SK-N-SH (cell line): Measurements from ENCODE around the gene USP47. TPM values are rescaled to one million over a fixed set of nuclear protein-coding genes. Genes with fewer than 3 reads are reported as not detected.

Experiments
- CTCF ChIA-PET: fragments of 300-600, 350-600 bp; formaldehyde crosslinking; extraction: SDS; loops from one replicate; lab custom pipeline; 2021; lab: Yijun Ruan, JAX
- POLR2A ChIA-PET: fragments of 350-600 bp; sonication (Branson Sonifier 250); formaldehyde crosslinking; extraction: SDS; loops from one replicate; lab custom pipeline; 2020; ENCODE audit warnings: antibody characterized with exemption, inconsistent platforms; lab: Yijun Ruan, JAX
- DNase-seq: peaks from one replicate; pipeline ENCODE4 v3.0.0; 2012
- H2AFZ ChIP-seq: fragments of 200-600 bp; sonication (generic); 2 replicates; pipeline ENCODE4 v1.8.1; 2016; ENCODE audit warnings: antibody characterized with exemption, mild to moderate bottlenecking, low read depth
- H3F3A ChIP-seq: fragments of 200-600 bp; sonication (generic); replicated peaks from 2 replicates; pipeline ENCODE3; 2016; ENCODE audit warnings: antibody characterized with exemption, mild to moderate bottlenecking; ENCODE audit not compliant: insufficient read depth
- H3K27ac ChIP-seq, 2 experiments: fragments of 200-500 bp in 1 of 2; fragments of 200-600 bp in 1 of 2; sonication (Bioruptor generic) in 1 of 2; sonication (generic), shearing (Covaris generic) in 1 of 2; 2 replicates each; pipeline versions ENCODE4 v1.5.1 to v1.6.1; 2014 to 2016; ENCODE audit warnings: low read depth in 2 of 2, inconsistent platforms in 1 of 2, low read length in 1 of 2, mild to moderate bottlenecking in 1 of 2, mixed read lengths in 1 of 2
- H3K27me3 ChIP-seq: fragments of 200-600 bp; sonication (generic), shearing (Covaris generic); 2 replicates; pipeline ENCODE4 v1.6.1; 2016; ENCODE audit warnings: mixed run types; ENCODE audit not compliant: insufficient read depth
- H3K36me3 ChIP-seq, 2 experiments: fragments of 200-500 bp in 1 of 2; fragments of 200-600 bp in 1 of 2; sonication (Bioruptor generic) in 1 of 2; sonication (generic) in 1 of 2; replicated peaks in 1 of 2; 2 replicates each; pipeline versions ENCODE3 to v1.5.1; 2014 to 2016; ENCODE audit warnings: low read length in 1 of 2, mild to moderate bottlenecking in 1 of 2; ENCODE audit not compliant: insufficient read depth in 2 of 2, control insufficient read depth in 1 of 2
- H3K4me1 ChIP-seq, 2 experiments: fragments of 200-500 bp in 1 of 2; fragments of 200-600 bp in 1 of 2; sonication (Bioruptor generic) in 1 of 2; sonication (generic), shearing (Covaris generic) in 1 of 2; 2 replicates each; pipeline versions ENCODE4 v1.5.1 to v1.6.1; 2014 to 2016; ENCODE audit warnings: low read depth in 1 of 2, low read length in 1 of 2, mixed run types in 1 of 2; ENCODE audit not compliant: insufficient read depth in 2 of 2, control insufficient read depth in 1 of 2
- H3K4me2 ChIP-seq: fragments of 200-600 bp; sonication (generic), shearing (Covaris generic); 2 replicates; pipeline ENCODE4 v1.6.1; 2017; ENCODE audit warnings: mixed run types
- H3K4me3 ChIP-seq, 2 experiments: fragments of 200-500 bp in 1 of 2; fragments of 200-600 bp in 1 of 2; sonication (Bioruptor generic) in 1 of 2; sonication (generic), shearing (Covaris generic) in 1 of 2; 2 replicates each; pipeline versions ENCODE4 v1.5.1 to v1.8.1; 2014 to 2016; ENCODE audit warnings: low read depth in 2 of 2, inconsistent platforms in 1 of 2, low read length in 1 of 2, mild to moderate bottlenecking in 1 of 2, mixed read lengths in 1 of 2, moderate library complexity in 1 of 2
- H3K79me2 ChIP-seq: fragments of 200-600 bp; sonication (generic); 2 replicates; pipeline ENCODE4 v1.8.1; 2017; ENCODE audit warnings: mild to moderate bottlenecking; ENCODE audit not compliant: insufficient read depth
- H3K9ac ChIP-seq: fragments of 200-600 bp; sonication (generic); 2 replicates; pipeline ENCODE4 v1.6.1; 2017; ENCODE audit warnings: mixed run types
- H3K9me2 ChIP-seq: fragments of 200-600 bp; sonication (generic); 2 replicates; pipeline ENCODE4 v1.6.1; 2017; ENCODE audit warnings: mixed run types
- H3K9me3 ChIP-seq: fragments of 200-600 bp; sonication (generic); 2 replicates; pipeline ENCODE4 v1.6.1; 2017; ENCODE audit warnings: mixed run types, mild to moderate bottlenecking, moderate library complexity
- H4K20me1 ChIP-seq: fragments of 200-600 bp; sonication (generic); 2 replicates; pipeline ENCODE4 v1.6.1; 2017; ENCODE audit warnings: mild to moderate bottlenecking, mixed run types; ENCODE audit not compliant: insufficient read depth
- CHD2 ChIP-seq: fragments of 150-350 bp; IDR thresholded peaks from 2 replicates; pipeline ENCODE4 v1.6.1; 2018; ENCODE audit warnings: low read length; ENCODE audit not compliant: partially characterized antibody
- ELF1 ChIP-seq: IDR thresholded peaks from 2 replicates; pipeline ENCODE4 v1.4.0; 2012
- EP300 ChIP-seq, 2 experiments: IDR thresholded peaks; 2 replicates each; pipeline versions ENCODE4 v1.4.0 to v1.6.1; 2012; ENCODE audit warnings: borderline replicate concordance in 1 of 2, low read depth in 1 of 2, low read length in 1 of 2
- EZH2phosphoT487 ChIP-seq: fragments of 200-600 bp; sonication (generic); IDR thresholded peaks from 2 replicates; pipeline ENCODE4 v1.6.1; 2017; ENCODE audit warnings: low read depth, mixed run types, mild to moderate bottlenecking, antibody characterized with exemption, moderate library complexity, borderline replicate concordance
- FOSL2 ChIP-seq: IDR thresholded peaks from 2 replicates; pipeline ENCODE4 v1.4.0; 2012; ENCODE audit warnings: low read depth, mild to moderate bottlenecking, moderate library complexity, borderline replicate concordance
- FOXJ3 ChIP-seq: sonication (generic); formaldehyde crosslinking; IDR thresholded peaks from 2 replicates; pipeline ENCODE4 v1.5.1; 2020; ENCODE audit warnings: mild to moderate bottlenecking, missing genetic modification reagents
- JUND ChIP-seq: IDR thresholded peaks from 2 replicates; pipeline ENCODE4 v1.4.0; 2012
- MEF2A ChIP-seq: IDR thresholded peaks from 2 replicates; pipeline ENCODE4 v1.4.0; 2012; ENCODE audit warnings: low read depth, borderline replicate concordance
- NFIC ChIP-seq: IDR thresholded peaks from 2 replicates; pipeline ENCODE4 v1.4.0; 2012; ENCODE audit warnings: borderline replicate concordance
- NRF1 ChIP-seq: IDR thresholded peaks from 2 replicates; pipeline ENCODE4 v1.6.1; 2012; ENCODE audit warnings: low read depth, mild to moderate bottlenecking, low read length
- RAD21 ChIP-seq: IDR thresholded peaks from 2 replicates; pipeline ENCODE4 v1.6.1; 2012; ENCODE audit warnings: mild to moderate bottlenecking, low read length
- RCOR1 ChIP-seq: fragments of 150-350 bp; IDR thresholded peaks from 2 replicates; pipeline ENCODE4 v1.6.1; 2017; ENCODE audit warnings: antibody characterized with exemption, low read length
- RFX5 ChIP-seq: IDR thresholded peaks from 2 replicates; pipeline ENCODE4 v1.6.1; 2012; ENCODE audit warnings: mild to moderate bottlenecking, improper control_type of control experiment, low read length
- SIN3A ChIP-seq: IDR thresholded peaks from 2 replicates; pipeline ENCODE4 v1.6.1; 2012; ENCODE audit warnings: low read depth, mild to moderate bottlenecking, low read length, moderate library complexity, borderline replicate concordance
- TAF1 ChIP-seq: IDR thresholded peaks from 2 replicates; pipeline ENCODE4 v1.6.1; 2012; ENCODE audit warnings: low read depth, mild to moderate bottlenecking, low read length, moderate library complexity, borderline replicate concordance
- WGBS: methylation state at CpG from one replicate; pipeline ENCODE4 v1.1.6; 2017; ENCODE audit warnings: low lambda C conversion rate; 5-methylcytosine and 5-hydroxymethylcytosine counted together
- polyA plus RNA-seq, 3 experiments: library from polyadenylated mRNA; depleted of rRNA; stranded (reverse); fragments of >200 nt; gene quantifications; 2 replicates each; pipeline ENCODE4 v1.2.3, GENCODE V29; 2012
- TF ChIP-seq, protein P1 (sequence below): IDR thresholded peaks from 2 replicates; pipeline ENCODE4 v1.4.0; 2012; ENCODE audit warnings: low read depth, borderline replicate concordance
- TF ChIP-seq, protein P2 (sequence below): fragments of 200-600 bp; sonication (generic); IDR thresholded peaks from 2 replicates; pipeline ENCODE4 v1.6.1; 2017; ENCODE audit warnings: antibody characterized with exemption, mild to moderate bottlenecking, moderate library complexity

USP47 gene
- polyA plus RNA-seq, 1 of the 3 experiments (the other 2 are of a cell fraction): 10.3 TPM

DNA sequence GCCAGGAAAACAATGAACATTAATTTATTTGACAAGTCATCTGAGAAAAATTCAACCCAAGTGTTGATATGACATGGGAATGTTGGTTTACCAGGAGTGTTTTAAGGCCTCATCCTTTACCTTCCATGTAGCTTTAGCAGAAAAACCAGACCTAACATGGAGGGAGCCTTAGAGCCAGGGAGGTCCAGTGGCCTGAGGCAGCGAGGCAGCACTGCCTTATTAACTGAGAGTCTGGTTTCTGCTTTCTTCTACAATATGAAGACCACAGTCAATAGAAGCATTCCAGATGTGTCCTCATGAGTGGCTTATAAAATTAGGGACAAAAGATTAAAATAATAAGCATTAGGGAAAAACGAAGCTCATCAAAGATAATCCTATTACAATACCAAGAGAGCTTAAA is 105.1 kb downstream of the USP47 start:
- H3K36me3 ChIP-seq: peaks cover 79 to 83% of the 10 kb centered on the region in 2 experiments
- 78% methylated on average over 2 of the region's 2 CpGs for WGBS
- H3K27ac ChIP-seq: peak overlapping the region; percentile 60 to 65
- no peak overlapping the region for H2AFZ ChIP-seq
- no peak overlapping the region for H3K4me3 ChIP-seq
- no peak overlapping the region for H3K4me2 ChIP-seq
- peak in 1 of 2 experiments; percentile 18; a peak in 1 of 4 replicates for TF ChIP-seq EP300 (IDR thresholded peaks at IDR 0.05; ENCODE audit: borderline replicate concordance in 1 of 2, low read depth in 1 of 2, low read length in 1 of 2)
- TF ChIP-seq JUND: no peak
- no peak for TF ChIP-seq ELF1
- TF ChIP-seq, all 33 proteins: peak for 1
- Histone ChIP-seq H3K9me3 (no peaks in the 10 kb centered on the region), H3F3A (peaks cover 12% of the 10 kb centered on the region), H3K79me2 (no peaks in the 10 kb centered on the region), H3K9me2 (no peaks in the 10 kb centered on the region), H3K27me3 (no peaks in the 10 kb centered on the region), H3K4me1 (peaks cover 5 to 13% of the 10 kb centered on the region in 2 experiments), H3K9ac (no peak overlapping the region), H4K20me1 (no peaks in the 10 kb centered on the region)
- POLR2A ChIA-PET: no interaction called here
- CTCF ChIA-PET: interaction anchor here (0.6 to 3.0 kb wide), 10 partner anchors 9 to 342 kb away, joined by 3 to 16 read pairs (median 4); no protein-coding TSS in a partner anchor
- no peak for DNase-seq

DNA sequence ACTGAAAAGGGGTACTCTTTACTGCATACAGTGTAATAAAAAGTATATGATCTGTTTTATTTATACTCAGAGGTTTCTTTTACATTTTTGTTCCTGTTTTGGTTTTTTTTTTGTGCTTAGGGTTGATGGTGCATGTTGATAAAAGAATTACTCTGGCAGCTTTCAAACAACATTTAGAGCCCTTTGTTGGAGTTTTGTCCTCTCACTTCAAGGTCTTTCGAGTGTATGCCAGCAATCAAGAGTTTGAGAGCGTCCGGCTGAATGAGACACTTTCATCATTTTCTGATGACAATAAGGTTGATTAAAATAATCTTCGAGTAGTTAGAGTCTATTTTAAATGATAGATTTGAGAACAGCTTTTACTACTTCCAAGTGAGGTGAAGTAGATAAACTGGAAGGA is 106.1 kb downstream of the USP47 start:
- H3K79me2 ChIP-seq: no peaks in the 10 kb centered on the region
- no peaks in the 10 kb centered on the region for H3K27me3 ChIP-seq
- H3K9me2 ChIP-seq: no peaks in the 10 kb centered on the region
- H3K27ac ChIP-seq: peak overlapping the region in 1 of 2 experiments; percentile 34; a peak in 2 of 4 replicates
- peaks cover 78 to 80% of the 10 kb centered on the region in 2 experiments for H3K36me3 ChIP-seq
- no peak overlapping the region for H3K4me3 ChIP-seq
- CTCF ChIA-PET: interaction anchor here (0.7 to 3.0 kb wide), 9 partner anchors 13 to 99 kb away, joined by 3 to 16 read pairs (median 4); no protein-coding TSS in a partner anchor
- H3K4me2 ChIP-seq: no peak overlapping the region
- peaks cover 6% of the 10 kb centered on the region for H3F3A ChIP-seq
- no peak overlapping the region for H2AFZ ChIP-seq
- H3K9ac ChIP-seq: no peak overlapping the region
- no peaks in the 10 kb centered on the region for H3K9me3 ChIP-seq
- peaks cover 5 to 13% of the 10 kb centered on the region in 2 experiments for H3K4me1 ChIP-seq
- DNase-seq: no peak
- POLR2A ChIA-PET: no interaction called here
- 92% methylated on average over 4 of the region's 4 CpGs for WGBS
- H4K20me1 ChIP-seq: no peaks in the 10 kb centered on the region
- TF ChIP-seq FOXJ3 (CRISPR knock-in tag) (no peak), JUND (no peak), NRF1 (no peak), FOSL2 (no peak)

DNA sequence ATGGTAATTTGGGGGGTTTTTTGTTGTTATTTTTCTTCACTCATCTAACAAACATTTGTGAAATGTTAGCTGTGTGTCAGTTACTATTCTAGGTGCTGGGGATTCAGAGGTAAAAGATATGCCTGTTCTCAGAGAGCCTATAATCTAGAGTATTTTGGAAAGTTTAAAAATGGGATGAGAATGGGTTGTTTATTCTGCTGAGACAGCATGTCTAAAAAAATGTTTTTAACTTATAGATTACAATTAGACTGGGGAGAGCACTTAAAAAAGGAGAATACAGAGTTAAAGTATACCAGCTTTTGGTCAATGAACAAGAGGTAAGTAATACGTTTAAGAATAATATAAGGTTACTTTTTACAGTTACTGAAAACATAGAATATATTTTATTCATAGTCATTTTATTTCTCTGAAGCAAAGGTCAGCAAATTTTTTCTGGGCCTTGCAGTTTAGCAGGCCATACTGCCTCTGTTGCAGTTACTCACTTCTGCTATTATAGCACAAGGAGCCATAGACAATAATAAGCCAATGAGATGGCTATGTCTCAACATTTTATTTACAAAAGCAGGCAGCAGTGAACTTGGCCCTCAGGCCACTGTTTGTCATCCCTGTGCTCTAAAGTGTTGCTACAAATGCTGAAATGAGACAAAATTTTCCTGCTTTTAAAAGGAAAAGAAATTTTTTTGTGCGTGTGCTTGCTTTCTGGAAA is 106.6 kb downstream of the USP47 start:
- 92% methylated on average over 2 of the region's 2 CpGs for WGBS
- TF ChIP-seq RFX5 (no peak), NFIC (no peak), RAD21 (no peak), FOSL2 (no peak), CHD2 (no peak), MEF2A (no peak), SIN3A (no peak), FOXJ3 (CRISPR knock-in tag) (no peak), EZH2phosphoT487 (no peak), TAF1 (no peak), RCOR1 (no peak), NRF1 (no peak)
- TF ChIP-seq, protein P1, sequence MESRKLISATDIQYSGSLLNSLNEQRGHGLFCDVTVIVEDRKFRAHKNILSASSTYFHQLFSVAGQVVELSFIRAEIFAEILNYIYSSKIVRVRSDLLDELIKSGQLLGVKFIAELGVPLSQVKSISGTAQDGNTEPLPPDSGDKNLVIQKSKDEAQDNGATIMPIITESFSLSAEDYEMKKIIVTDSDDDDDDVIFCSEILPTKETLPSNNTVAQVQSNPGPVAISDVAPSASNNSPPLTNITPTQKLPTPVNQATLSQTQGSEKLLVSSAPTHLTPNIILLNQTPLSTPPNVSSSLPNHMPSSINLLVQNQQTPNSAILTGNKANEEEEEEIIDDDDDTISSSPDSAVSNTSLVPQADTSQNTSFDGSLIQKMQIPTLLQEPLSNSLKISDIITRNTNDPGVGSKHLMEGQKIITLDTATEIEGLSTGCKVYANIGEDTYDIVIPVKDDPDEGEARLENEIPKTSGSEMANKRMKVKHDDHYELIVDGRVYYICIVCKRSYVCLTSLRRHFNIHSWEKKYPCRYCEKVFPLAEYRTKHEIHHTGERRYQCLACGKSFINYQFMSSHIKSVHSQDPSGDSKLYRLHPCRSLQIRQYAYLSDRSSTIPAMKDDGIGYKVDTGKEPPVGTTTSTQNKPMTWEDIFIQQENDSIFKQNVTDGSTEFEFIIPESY: no peak
- TF ChIP-seq, protein P2, sequence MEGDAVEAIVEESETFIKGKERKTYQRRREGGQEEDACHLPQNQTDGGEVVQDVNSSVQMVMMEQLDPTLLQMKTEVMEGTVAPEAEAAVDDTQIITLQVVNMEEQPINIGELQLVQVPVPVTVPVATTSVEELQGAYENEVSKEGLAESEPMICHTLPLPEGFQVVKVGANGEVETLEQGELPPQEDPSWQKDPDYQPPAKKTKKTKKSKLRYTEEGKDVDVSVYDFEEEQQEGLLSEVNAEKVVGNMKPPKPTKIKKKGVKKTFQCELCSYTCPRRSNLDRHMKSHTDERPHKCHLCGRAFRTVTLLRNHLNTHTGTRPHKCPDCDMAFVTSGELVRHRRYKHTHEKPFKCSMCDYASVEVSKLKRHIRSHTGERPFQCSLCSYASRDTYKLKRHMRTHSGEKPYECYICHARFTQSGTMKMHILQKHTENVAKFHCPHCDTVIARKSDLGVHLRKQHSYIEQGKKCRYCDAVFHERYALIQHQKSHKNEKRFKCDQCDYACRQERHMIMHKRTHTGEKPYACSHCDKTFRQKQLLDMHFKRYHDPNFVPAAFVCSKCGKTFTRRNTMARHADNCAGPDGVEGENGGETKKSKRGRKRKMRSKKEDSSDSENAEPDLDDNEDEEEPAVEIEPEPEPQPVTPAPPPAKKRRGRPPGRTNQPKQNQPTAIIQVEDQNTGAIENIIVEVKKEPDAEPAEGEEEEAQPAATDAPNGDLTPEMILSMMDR: no peak

More for the DNA sequence above, 106.6 kb downstream of the USP47 start:
- no peak overlapping the region for H3K27ac ChIP-seq
- H3K9me3 ChIP-seq: no peaks in the 10 kb centered on the region
- H3K4me1 ChIP-seq: peaks cover 5 to 13% of the 10 kb centered on the region in 2 experiments
- no peaks in the 10 kb centered on the region for H3K9me2 ChIP-seq
- CTCF ChIA-PET: interaction anchor here (0.7 to 3.0 kb wide), 4 partner anchors 16 to 96 kb away, joined by 3 to 16 read pairs (median 6); no protein-coding TSS in a partner anchor
- H3K4me3 ChIP-seq: no peak overlapping the region
- H3F3A ChIP-seq: peaks cover 6% of the 10 kb centered on the region
- H4K20me1 ChIP-seq: no peaks in the 10 kb centered on the region
- DNase-seq: no peak
- no peak overlapping the region for H2AFZ ChIP-seq
- POLR2A ChIA-PET: no interaction called here
- H3K79me2 ChIP-seq: no peaks in the 10 kb centered on the region
- no peak overlapping the region for H3K4me2 ChIP-seq
- peaks cover 79 to 80% of the 10 kb centered on the region in 2 experiments for H3K36me3 ChIP-seq
- H3K9ac ChIP-seq: no peak overlapping the region
- H3K27me3 ChIP-seq: no peaks in the 10 kb centered on the region
